AML-193 (cell line): Measurements from ENCODE around the gene ADPRHL1.

Experiments used
- DNase-seq, 2 experiments: peaks; one replicate each; lab custom pipeline; 2025; lab: John Stamatoyannopoulos, UW

ADPRHL1 gene

GRCh38 chr13:113350065-113350937, 103.0 kb downstream of the ADPRHL1 start:
- DNase-seq = no peak
